ENCODE measurements around the gene HNF4A. TPM values are rescaled to one million over a fixed set of nuclear protein-coding genes. Genes with fewer than 3 reads are reported as not detected.
A peak's percentile ranks its signal among the peaks of the same experiment; 100 is the strongest.

HNF4A gene
- total RNA-seq, 2 experiments from 2014 or later: not detected

GRCh38 chr20:44435630-44436335, 80.3 kb downstream of the HNF4A start:
- DNase-seq: no peak
- POLR2A ChIA-PET: interaction anchor here (0.6 kb wide), 1 partner anchor 207 kb away, joined by 4 read pairs; no protein-coding TSS in a partner anchor
- no peak overlapping the region for H3K4me3 Mint-ChIP-seq
- no peak overlapping the region for H3K27ac Mint-ChIP-seq
- CTCF ChIA-PET: interaction anchor here (0.8 kb wide), 1 partner anchor 173 kb away, joined by 3 read pairs; no protein-coding TSS in a partner anchor
- H3K36me3 Mint-ChIP-seq: no peaks in the 10 kb centered on the region
- intact Hi-C loops (cut with micrococcal nuclease): no loop called here
- H3K27me3 Mint-ChIP-seq: peaks cover 4% of the 10 kb centered on the region
- no peaks in the 10 kb centered on the region for H3K9me3 Mint-ChIP-seq
- H3K4me1 Mint-ChIP-seq (ENCODE audit: low read depth): no peaks in the 10 kb centered on the region

GRCh38 chr20:44436393-44436792, 80.9 kb downstream of the HNF4A start:
- DNase-seq: no peak
- Mint-ChIP-seq H3K27me3 (peaks cover 2% of the 10 kb centered on the region), H3K36me3 (no peaks in the 10 kb centered on the region), H3K4me1 (ENCODE audit: low read depth) (no peaks in the 10 kb centered on the region), H3K4me3 (no peak overlapping the region), H3K27ac (no peak overlapping the region), H3K9me3 (no peaks in the 10 kb centered on the region)
- ChIA-PET CTCF (interaction anchor here (0.8 kb wide), 1 partner anchor 172 kb away, joined by 3 read pairs; no protein-coding TSS in a partner anchor), POLR2A (no interaction called here)
- intact Hi-C loops (cut with micrococcal nuclease): no loop called here

DNA sequence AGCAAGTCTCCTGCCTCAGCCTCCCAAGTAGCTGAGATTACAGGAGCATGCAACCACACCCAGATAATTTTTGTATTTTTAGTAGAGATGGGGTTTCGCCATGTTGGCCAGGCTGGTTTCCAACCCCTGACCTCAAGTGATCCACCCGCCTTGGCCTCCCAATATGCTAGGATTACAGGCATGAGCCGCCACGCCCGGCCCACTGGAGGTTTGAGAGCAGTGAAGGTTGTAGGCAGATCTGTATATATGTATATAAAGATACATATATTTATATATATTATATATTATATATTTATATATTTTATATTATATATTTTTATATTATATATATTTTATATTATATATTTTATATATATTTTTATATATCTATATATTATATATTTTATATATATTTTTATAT, 82.0 kb downstream of the HNF4A start:
- ChIA-PET POLR2A (no interaction called here), CTCF (no interaction called here)
- intact Hi-C loops (cut with micrococcal nuclease): no loop called here
- no peaks in the 10 kb centered on the region for H3K36me3 Mint-ChIP-seq
- no peaks in the 10 kb centered on the region for H3K27me3 Mint-ChIP-seq
- H3K9me3 Mint-ChIP-seq: no peaks in the 10 kb centered on the region
- H3K27ac Mint-ChIP-seq: no peak overlapping the region
- H3K4me3 Mint-ChIP-seq: peak overlapping the region; percentile 18
- H3K4me1 Mint-ChIP-seq (ENCODE audit: low read depth): no peaks in the 10 kb centered on the region
- no peak for DNase-seq

DNA sequence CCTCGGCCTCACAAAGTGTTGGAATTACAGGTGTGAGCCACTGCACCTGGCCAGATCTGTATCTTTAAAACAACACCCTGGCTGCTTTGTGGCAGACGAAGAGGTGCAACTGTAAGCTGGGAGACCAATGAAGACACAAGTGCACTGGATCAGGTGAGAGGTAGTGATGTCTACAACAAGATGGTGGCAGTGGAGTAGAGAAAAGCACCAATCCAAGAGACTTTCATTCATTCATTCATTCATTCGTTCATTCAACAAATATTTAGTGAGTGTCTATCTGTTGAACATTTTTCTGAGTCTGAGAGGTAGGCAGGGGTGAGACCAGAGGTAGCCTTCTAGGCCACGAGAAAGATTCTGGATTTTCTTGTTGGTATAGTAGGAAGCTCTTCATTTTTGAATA, 83.3 kb downstream of the HNF4A start:
- no peak for DNase-seq
- H3K4me3 Mint-ChIP-seq: no peak overlapping the region
- intact Hi-C loops (cut with micrococcal nuclease): no loop called here
- H3K27me3 Mint-ChIP-seq: no peaks in the 10 kb centered on the region
- ChIA-PET POLR2A (no interaction called here), CTCF (no interaction called here)
- no peaks in the 10 kb centered on the region for H3K36me3 Mint-ChIP-seq
- H3K9me3 Mint-ChIP-seq: no peaks in the 10 kb centered on the region
- no peaks in the 10 kb centered on the region for H3K4me1 Mint-ChIP-seq (ENCODE audit: low read depth)
- no peak overlapping the region for H3K27ac Mint-ChIP-seq

GRCh38 chr20:44439318-44439717, 83.8 kb downstream of the HNF4A start:
- Mint-ChIP-seq H3K36me3 (no peaks in the 10 kb centered on the region), H3K27me3 (no peaks in the 10 kb centered on the region), H3K4me1 (ENCODE audit: low read depth) (no peaks in the 10 kb centered on the region), H3K9me3 (no peaks in the 10 kb centered on the region), H3K27ac (no peak overlapping the region), H3K4me3 (no peak overlapping the region)
- ChIA-PET CTCF (no interaction called here), POLR2A (no interaction called here)
- intact Hi-C loops (cut with micrococcal nuclease): no loop called here
- DNase-seq: no peak

GRCh38 chr20:44442298-44443070, 87.0 kb downstream of the HNF4A start:
- intact Hi-C loops (cut with micrococcal nuclease): no loop called here
- ChIA-PET POLR2A (no interaction called here), CTCF (no interaction called here)
- no peak overlapping the region for H3K27ac Mint-ChIP-seq
- no peaks in the 10 kb centered on the region for H3K27me3 Mint-ChIP-seq
- H3K9me3 Mint-ChIP-seq: no peaks in the 10 kb centered on the region
- no peaks in the 10 kb centered on the region for H3K36me3 Mint-ChIP-seq
- no peak for DNase-seq
- H3K4me1 Mint-ChIP-seq (ENCODE audit: low read depth): no peaks in the 10 kb centered on the region
- no peak overlapping the region for H3K4me3 Mint-ChIP-seq

- Mint-ChIP-seq H3K36me3 (no peaks in the 10 kb centered on the region), H3K4me1 (ENCODE audit: low read depth) (no peaks in the 10 kb centered on the region), H3K9me3 (no peaks in the 10 kb centered on the region), H3K27me3 (no peaks in the 10 kb centered on the region), H3K4me3 (no peak overlapping the region), H3K27ac (no peak overlapping the region)
- CTCF ChIA-PET: no interaction called here
- POLR2A ChIA-PET: no interaction called here
- intact Hi-C loops (cut with micrococcal nuclease): no loop called here
- no peak for DNase-seq
These were observed 90.5 kb downstream of the HNF4A start for GRCh38 chr20:44445742-44446710.

DNA sequence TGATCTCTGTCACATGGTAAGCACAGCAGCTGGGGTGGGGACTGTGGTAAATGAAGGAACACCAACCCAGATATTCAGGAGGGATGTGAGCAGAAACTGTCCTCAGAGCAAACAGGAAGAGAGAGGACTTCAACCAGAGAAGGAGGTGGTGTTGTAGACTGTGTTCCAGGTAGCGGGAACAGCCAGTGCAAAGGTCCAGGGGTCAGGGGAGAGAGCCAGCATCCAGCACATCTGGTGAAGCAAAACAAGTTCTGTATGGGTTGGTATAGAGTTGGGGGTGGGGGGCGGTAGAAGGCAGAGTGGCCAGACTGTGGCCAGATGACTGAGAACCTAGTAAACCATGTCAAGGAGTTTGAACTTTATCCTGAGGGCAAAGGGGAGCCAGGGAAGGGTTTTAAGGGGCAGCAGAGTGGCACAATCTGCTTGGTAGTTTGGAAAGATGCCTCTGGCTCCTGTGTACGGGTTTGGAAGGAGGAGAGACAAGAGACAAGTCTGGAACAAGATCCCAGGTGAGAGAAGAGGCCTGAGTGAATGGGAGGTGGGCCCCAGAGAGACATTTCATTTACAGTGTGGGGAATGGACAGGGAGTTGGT, 92.4 kb downstream of the HNF4A start:
- DNase-seq: no peak
- ChIA-PET CTCF (no interaction called here), POLR2A (no interaction called here)
- Mint-ChIP-seq H3K9me3 (no peaks in the 10 kb centered on the region), H3K27ac (no peak overlapping the region), H3K4me3 (no peak overlapping the region), H3K36me3 (no peaks in the 10 kb centered on the region), H3K4me1 (ENCODE audit: low read depth) (no peaks in the 10 kb centered on the region), H3K27me3 (no peaks in the 10 kb centered on the region)
- intact Hi-C loops (cut with micrococcal nuclease): no loop called here

DNA sequence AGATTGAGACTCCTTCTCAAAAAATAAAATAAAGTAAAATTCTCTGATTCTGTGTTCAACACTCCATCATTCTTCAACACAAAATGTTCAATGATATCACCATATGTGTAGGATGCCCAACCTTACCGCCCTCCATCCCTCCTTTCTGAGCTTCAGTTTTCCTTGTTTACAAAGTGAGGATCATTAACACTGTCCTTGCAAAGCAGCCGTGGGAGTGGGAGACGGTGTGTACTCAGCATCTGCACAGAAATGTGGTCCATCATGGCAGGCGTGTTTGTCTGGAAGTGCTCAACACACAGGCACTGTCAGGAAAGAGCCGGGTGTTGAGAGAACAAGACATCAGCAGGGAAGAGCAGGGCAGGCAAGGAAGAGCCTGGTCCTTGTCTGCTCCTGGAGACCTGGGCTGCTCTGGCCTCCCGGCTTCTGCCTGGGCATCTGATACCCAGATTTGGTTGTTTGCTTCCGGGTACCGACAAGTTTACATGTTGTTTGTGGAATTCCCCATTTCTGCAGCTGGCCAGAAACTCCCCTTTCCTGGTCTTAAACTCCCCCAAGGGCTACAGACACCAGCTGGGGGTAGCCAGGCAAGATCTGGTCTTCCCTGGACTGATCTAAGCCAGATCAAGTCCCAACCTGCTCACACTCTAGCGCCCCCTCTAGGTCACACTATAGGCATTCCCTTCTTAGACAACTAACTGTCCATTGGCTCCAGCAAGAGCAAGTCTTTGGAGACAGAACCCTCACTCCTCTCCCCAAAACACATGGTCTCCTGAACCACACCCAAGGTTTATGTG, 93.5 kb downstream of the HNF4A start:
- ChIA-PET CTCF (no interaction called here), POLR2A (no interaction called here)
- DNase-seq: peak; percentile 17
- Mint-ChIP-seq H3K27ac (no peak overlapping the region), H3K4me3 (no peak overlapping the region), H3K9me3 (no peaks in the 10 kb centered on the region), H3K4me1 (ENCODE audit: low read depth) (no peaks in the 10 kb centered on the region), H3K36me3 (no peaks in the 10 kb centered on the region), H3K27me3 (no peaks in the 10 kb centered on the region)
- intact Hi-C loops (cut with micrococcal nuclease): no loop called here

DNA sequence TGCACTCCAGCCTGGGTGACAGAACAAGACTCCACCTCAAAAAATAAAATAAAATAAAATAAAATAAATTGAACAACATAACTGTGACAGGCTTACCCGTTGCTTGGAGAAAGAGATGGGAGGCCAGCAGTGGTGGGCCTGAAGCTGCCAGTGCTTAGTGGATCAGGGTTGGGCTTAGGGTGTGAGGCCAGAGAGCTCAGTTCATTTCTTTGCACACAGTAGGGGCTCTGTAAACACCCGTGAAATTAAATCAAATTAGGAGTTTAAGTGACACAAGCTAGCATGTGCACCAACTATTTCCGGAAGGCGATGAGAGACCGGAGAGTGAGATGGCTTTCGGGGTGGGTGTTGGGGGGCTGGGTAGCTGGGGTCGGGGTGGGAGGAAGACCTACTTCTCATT, 94.4 kb downstream of the HNF4A start:
- H3K4me1 Mint-ChIP-seq (ENCODE audit: low read depth): no peaks in the 10 kb centered on the region
- POLR2A ChIA-PET: no interaction called here
- no peaks in the 10 kb centered on the region for H3K9me3 Mint-ChIP-seq
- no peak overlapping the region for H3K4me3 Mint-ChIP-seq
- DNase-seq: no peak
- CTCF ChIA-PET: interaction anchor here (1.5 kb wide), 1 partner anchor 66 kb away, joined by 10 read pairs; no protein-coding TSS in a partner anchor
- no peak overlapping the region for H3K27ac Mint-ChIP-seq
- intact Hi-C loops (cut with micrococcal nuclease): no loop called here
- no peaks in the 10 kb centered on the region for H3K36me3 Mint-ChIP-seq
- H3K27me3 Mint-ChIP-seq: no peaks in the 10 kb centered on the region

- DNase-seq: no peak
- H3K4me3 Mint-ChIP-seq: no peak overlapping the region
- POLR2A ChIA-PET: interaction anchor here (0.6 kb wide), 1 partner anchor 91 kb away, joined by 3 read pairs; no protein-coding TSS in a partner anchor
- H3K9me3 Mint-ChIP-seq: no peaks in the 10 kb centered on the region
- no peaks in the 10 kb centered on the region for H3K4me1 Mint-ChIP-seq (ENCODE audit: low read depth)
- intact Hi-C loops (cut with micrococcal nuclease): no loop called here
- CTCF ChIA-PET: interaction anchor here (1.5 kb wide), 1 partner anchor 67 kb away, joined by 10 read pairs; no protein-coding TSS in a partner anchor
- no peak overlapping the region for H3K27ac Mint-ChIP-seq
- no peaks in the 10 kb centered on the region for H3K27me3 Mint-ChIP-seq
- no peaks in the 10 kb centered on the region for H3K36me3 Mint-ChIP-seq
These were observed 94.9 kb downstream of the HNF4A start for GRCh38 chr20:44450281-44450889.

Data from activated CD4-positive, alpha-beta memory T cell treated with anti-CD3 and anti-CD28 coated beads for 36 hours (primary cell).